HG03520 (cell line): ENCODE measurements around the gene CALCR.
"Not testable (repeated sequence)": the region's sequence is repeated elsewhere in the genome, so short reads cannot be mapped to it uniquely, and the experiment has no call there.

Experiments
- ATAC-seq: cut with Tn5 transposase; IDR thresholded peaks from one replicate; pipeline ENCODE4 v1.9.1; 2021; ENCODE audit warnings: mild to moderate bottlenecking, moderate library complexity; ENCODE audit not compliant: unreplicated experiment

Gene CALCR

DNA sequence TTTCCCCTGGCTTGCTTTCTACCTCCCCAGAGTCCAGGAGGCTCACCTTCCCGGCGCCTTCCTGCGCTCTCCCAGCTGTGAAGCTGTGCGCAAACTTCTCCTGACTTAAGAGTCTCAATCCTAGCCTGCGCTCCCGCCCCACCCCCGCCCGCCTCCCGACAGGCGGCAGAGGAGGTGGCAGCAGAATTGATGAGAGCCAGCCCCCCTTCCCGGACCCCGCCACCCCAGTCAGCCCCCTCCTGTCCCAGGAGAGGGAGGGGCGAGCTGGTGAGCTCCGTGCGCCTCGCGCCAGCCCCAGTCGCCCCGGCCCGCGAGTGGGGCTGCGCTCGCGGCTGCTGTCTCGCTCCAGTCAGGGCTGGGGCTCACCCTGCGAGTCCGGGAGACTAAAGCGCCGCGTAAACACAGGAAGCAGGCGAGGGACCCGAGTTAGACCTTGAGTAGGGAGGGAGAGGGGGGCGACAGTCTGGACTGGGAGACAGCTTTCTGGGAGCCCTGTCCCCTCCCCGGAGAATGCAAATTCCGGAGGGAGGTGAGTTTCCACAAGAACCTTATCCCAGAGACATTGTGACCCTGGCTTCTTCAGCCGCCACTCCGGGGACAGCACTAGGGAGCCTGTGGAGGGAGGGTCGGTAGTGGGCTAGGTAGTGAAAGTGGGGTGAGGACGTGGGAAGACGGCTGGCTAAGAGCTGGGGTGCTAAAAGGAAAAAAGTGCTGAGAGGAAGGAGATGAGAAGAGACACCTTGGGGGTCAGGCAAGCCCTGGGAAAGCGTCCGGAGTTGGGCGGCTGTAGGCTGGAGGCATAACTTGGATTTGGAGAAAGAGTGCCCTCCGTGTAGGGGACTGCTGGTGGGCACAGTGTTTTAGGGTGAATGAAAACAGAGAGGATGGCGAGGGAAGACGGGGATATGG, at the start of gene CALCR:
Gene CALCR, minus strand, starts transcription at position 79 of the 909 bp plus-strand sequence. CDS start 87,743 bp downstream, outside the sequence.
- ATAC-seq, result no peak

DNA sequence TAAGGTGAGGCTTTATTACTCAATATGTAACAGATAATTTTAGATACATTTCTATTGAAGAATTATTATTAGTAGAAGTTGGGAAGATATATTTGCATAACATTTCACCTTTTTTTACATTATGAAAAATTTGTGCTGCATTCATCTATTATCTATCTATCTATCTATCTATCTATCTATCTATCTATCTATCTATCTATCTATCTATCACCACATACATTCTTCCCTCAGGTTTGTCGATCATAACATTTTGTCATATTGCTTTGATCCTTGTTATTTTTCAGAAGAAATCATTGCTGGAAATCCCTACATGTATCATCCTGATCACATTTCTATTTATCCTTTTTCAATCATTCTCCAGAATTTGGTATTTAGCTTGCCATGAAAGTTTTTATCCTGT, 49.3 kb upstream of the CALCR start:
- ATAC-seq, result no peak

DNA sequence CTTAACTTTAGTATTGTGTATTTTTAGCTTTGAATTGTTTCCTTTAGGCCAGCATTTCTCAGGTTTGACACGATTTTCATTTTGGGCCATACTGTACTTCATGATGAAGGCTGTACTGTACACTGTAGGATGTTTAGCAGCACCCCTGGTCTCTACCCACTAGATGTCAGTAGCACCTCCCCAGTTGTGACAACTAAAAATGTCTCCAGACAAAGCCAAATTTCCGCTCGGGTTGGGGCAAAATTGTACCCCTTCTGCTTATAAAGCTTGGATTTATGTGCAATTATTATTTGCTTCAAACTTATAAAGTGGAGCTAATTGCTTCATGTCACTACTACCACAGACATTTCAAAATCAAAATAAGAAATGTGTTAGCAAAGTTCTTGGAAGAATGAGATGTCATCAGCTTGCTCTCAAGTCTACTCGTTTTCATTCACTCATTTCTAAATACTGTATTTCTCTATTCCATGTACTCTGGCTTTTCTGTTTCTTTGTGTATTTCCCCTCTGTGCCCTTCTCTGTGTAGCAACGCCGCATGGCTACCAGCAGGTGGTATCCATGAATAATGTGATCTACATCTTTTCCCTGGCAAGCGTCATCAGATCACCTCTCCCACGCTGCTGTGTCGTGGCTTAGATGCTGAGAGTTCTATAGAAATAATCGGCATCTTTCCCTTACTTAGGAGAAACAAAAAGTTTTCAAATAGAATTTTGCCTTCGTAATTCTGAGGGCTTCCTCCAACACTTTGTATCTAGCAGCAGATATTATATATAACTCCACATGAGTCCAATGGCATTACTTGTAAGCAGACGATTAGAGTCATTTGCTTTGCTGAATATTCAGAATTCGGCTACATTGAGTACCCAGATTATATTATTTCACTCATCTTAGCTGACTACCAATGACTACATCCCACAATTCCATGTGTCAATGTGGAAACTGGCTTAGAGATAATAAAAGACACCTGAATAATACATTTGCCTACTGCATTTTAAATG, 47.8 kb upstream of the CALCR start:
- no peak for ATAC-seq

DNA sequence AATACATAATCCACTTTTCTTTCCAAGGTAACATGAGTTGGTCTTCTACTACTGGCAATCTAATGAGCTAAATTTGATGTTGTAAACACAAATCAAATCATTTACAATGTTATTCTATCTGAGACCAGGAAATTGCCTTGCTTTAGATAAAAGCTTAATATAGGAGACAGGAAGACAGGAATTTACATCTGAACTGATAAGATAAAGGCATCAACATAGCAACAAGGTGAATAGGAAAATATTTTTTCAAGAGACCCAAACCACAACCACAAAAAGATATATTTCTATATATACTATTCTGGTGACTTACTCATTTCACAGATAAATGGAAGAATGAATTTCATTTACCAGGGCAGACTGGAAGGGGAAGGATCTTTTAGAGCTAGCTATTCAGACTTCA, 46.3 kb upstream of the CALCR start:
- ATAC-seq, result no peak

DNA sequence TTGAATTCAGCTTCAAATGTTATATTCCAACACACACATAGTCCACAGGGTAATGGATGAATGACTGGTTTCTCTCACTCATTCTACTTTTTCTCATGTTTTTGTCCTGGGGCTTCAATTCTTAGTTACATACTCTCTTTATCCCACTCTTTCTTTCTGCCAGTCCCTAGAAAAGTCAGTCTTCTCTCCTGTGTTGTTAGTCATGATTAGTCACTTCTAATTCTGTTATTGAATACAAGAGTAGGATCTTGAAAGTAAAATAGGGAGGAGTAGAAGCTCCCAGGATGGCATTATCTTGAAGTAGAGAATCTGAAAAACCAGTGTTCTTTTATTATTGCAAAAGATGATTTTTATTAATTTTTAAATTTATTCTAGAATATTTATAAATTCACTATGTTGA, 45.5 kb upstream of the CALCR start:
- no peak for ATAC-seq

DNA sequence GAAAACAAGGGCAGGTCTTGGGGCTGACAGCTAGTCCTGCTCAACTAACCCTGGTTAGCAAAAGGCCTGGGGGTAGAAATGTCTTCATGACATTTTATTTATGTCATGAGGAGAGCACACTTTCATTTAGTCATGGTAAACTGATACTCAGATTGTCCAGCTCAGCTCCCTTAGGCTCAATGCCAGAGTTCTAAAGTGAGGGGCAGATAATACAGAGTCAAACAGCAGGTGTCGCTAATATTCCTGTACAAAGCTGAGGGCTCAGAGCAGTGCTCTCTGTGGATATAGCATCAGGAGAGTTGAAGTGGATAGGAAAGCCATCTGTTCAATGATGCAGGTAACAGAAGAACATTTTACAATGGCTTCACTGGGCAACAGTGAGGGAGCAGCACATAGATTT, 26.8 kb upstream of the CALCR start:
- ATAC-seq, result no peak

DNA sequence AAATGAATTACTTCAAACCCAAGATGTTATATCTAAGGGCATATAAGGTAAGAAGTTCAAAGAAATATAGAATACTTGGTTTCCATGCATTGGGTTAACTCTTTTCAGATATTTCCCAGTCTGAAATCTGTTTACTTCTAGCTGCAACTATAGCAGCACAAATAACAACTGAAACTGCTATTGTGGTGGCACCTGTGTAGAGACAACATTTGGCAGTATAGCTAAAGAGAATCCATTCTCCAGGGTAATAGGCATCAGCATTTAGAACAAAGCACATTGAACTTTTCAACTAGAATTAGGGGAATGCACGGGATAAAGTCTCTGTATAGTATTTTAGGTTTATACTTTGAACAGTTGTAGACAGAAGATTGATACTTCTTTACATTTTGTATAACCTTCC, 19.7 kb upstream of the CALCR start:
- ATAC-seq, result no peak

DNA sequence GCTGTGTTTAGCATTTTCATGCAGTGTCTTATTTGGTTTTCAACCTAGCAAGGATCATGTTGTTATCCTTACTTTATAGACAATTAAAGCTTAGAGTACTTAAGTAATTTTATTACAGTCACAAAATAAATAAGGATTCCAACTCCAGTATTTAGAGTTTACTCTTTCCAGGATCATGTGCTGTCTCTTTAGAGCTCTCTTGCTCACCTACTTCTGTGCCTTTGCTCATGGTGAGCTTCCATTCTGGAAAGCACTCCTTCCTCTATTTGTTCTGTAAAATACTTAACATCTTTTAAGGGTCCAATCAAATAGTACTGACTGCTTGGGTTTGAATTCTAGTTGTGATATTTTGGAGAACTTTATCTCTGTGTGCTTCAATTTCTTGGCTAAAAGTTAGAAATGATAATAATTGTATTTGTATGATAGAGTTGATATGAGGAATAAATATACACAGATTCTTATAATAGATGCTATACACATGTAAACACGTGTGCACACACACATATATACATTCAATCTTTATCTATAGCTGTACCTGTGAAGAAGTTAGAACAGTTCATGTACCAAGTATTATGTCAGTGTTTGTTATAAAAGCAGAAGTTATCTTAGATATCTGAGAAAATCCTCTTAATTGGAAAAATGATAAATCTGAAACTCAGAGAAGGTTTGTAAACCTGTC, 18.2 kb upstream of the CALCR start:
- no peak for ATAC-seq

DNA sequence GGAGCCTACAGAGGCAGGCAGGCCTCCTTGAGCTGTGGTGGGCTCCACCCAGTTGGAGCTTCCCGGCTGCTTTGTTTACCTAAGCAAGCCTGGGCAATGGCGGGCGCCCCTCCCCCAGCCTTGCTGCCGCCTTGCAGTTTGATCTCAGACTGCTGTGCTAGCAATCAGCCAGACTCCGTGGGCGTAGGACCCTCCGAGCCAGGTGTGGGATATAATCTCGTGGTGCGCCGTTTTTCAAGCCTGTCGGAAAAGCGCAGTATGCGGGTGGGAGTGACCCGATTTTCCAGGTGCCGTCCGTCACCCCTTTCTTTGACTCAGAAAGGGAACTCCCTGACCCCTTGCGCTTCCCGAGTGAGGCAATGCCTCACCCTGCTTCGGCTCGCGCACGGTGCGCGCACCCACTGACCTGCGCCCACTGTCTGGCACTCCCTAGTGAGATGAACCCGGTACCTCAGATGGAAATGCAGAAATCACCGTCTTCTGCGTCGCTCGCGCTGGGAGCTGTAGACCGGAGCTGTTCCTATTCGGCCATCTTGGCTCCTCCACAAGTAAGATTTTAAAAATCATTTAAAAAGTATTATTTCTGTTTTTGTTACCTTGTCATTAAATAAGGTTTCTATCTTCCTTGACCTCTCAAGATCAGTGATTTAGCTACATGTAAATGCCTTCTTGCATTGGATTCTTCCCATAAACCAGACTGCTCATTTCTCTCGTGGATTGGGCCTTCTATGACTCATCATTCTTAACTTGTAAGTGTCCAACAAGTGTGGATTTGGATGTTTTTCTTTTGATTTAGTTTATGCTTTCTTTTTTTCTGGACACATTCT, 16.9 kb upstream of the CALCR start:
- ATAC-seq, result not testable (repeated sequence)

DNA sequence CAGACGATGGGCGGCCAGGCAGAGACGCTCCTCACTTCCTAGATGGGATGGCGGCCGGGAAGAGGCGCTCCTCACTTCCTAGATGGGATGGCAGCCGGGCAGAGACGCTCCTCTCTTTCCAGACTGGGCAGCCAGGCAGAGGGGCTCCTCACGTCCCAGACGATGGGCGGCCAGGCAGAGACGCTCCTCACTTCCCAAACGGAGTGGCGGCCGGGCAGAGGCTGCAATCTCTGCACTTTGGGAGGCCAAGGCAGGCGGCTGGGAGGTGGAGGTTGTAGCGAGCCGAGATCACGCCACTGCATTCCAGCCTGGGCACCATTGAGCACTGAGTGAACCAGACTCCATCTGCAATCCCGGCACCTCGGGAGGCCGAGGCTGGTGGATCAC, 11.9 kb upstream of the CALCR start:
- not testable (repeated sequence) for ATAC-seq

DNA sequence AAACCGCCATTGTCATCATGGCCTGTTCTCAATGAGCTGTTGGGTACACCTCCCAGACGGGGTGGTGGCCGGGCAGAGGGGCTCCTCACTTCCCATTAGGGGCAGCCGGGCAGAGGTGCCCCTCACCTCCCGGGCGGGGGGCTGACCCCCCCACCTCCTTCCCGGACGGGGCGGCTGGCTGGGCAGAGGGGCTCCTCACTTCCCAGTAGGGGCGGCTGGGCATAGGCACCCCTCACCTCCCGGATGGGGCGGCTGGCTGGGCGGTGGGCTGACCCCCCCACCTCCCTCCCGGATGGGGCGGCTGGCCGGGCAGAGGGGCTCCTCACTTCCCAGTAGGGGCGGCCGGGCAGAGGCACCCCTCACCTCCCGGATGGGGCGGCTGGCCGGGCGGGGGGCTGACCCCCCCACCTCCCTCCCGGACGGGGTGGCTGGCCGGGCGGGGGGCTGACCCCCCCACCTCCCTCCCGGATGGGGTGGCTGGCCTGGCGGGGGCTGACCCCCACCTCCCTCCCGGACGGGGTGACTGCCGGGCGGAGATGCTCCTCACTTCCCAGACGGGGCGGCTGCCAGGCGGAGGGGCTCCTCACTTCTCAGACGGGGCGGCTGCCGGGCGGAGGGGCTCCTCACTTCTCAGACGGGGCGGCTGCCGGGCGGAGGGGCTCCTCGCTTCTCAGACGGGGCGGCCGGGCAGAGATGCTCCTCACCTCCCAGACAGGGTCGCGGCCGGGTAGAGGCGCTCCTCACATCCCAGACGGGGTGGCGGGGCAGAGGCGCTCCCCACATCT, 11.4 kb upstream of the CALCR start:
- not testable (repeated sequence) for ATAC-seq

DNA sequence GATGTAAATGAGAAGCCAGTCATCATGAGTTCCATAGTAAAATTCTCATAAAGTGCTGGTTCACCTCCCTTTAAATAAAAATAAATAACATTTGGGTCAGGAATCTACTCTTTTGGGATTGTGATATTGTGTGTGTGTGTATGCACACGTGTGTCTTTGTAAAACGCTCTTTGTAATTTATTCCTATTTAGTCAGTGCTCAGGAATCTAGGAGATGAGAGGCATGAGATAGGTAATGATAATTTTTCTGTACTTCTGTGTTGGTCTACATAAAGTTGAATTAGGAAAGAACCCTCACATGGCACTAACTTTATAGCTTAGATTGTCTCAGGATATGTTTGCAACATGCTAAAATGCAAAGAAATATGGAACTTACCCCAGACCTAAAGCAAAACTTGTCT, 4.9 kb upstream of the CALCR start:
- ATAC-seq, result no peak

DNA sequence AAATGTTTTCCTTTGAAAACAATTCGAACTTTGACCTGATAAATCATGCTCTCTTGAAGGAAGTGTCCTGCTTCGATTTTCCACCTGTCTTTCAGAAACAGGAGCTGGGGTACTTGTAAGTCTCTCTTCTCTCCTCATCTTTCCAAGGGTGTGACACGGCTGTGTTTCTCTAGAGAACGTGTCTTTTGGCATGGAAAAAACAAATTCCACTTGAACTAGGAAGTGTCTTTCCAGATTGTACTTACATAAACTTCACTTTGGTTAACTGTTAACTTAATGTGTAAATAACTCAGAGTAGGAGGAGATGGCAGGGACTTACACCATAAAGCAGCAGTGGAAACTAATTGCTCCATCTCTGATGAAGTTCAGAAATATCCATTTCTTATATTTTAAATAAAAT, 4.2 kb upstream of the CALCR start:
- ATAC-seq, result no peak

DNA sequence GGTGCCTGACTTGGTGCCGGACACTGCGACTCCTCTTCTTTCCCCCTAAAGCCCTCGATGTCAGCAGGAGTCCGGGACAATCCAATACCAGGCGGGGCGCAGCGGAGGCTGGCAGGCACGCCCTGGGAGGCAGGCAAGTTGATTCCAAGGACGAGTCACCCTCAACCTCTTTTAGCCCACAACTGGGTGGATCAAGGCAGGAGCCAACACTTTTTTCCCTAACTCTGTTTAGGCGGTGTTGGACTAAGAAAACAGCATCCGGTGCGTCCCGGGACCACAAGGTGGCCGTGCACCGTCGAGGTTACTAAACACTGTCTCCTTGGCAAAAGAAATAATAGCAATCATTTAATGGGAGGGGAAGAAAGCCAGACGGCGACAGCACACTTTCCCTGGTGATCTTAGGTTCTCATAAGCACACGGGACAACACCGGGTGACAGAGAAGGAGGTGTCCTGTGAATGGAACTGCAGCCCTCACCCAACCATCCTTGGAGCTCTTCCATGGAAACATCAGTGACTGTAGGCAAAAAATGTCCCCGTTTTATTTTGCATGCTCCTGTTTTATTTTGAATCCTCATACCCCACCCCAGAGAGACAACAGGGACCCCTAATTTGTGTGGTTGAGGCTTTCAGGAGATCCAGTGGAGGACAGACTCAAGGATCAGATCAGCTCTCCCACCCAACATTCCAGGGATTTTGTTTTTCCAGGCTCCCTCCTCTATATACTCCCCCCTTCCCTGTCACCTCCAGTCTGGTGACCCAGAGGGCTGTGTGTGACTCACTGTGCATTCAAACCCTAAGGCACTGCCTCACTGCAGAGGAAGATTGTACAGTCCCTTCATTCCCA, 1.3 kb upstream of the CALCR start:
- ATAC-seq, result no peak

DNA sequence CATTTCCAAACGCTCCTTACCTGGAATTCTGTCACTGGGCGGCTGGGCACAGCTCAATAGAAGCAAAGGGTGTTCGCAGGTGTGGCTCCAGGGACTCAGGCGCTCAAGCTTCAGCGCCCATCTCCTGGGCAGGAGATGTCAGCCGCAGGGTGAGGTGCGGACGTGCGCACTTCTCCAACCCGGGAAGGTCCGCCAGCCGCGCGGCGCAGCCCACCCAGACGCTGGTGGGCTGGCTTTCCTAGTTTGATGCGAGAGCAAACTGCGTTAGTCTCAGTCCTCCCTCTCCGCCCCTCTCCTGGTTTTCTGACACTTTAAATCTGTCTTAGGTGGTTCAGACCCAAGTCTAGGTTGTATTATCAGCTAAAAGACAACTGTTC, 267 bp downstream of the CALCR start:
- no peak for ATAC-seq

DNA sequence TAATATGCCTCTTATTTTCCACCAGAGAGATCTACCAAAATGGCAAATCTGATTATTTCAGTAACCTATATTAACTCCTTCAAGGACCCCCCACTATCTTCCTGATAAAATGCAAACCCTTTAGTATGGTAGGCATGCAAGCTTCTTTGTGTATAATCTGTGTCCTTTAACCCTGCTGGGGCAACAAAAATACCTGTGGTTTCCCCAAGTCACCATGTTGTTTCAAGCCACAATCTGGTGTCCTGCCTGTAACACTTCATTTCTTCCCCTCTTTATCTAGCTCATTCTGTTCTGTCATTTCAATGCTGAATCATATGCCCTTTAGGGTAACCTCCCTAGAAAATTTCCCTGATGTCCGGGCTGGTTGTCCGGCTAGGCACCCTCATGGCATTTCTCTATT, 5.3 kb downstream of the CALCR start:
- no peak for ATAC-seq

DNA sequence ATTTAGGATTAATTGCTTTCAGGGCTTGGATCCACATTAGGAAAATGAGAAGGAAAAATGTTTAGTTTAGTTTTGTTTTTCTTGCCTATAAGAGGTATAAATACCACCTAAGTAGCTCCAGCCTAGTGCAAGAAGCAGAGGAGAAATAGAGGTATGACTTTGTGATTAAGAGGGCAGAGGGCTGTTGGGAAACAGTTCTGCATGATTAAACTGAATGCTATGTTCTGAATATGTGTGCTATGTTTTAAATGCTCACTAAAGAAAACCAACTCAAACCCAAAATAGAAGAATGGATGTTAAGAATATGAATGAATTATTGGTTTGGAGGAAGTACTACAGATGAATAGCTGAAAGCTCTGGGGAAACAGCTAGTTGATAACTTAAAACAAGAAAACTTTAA, 7.6 kb downstream of the CALCR start:
- no peak for ATAC-seq

DNA sequence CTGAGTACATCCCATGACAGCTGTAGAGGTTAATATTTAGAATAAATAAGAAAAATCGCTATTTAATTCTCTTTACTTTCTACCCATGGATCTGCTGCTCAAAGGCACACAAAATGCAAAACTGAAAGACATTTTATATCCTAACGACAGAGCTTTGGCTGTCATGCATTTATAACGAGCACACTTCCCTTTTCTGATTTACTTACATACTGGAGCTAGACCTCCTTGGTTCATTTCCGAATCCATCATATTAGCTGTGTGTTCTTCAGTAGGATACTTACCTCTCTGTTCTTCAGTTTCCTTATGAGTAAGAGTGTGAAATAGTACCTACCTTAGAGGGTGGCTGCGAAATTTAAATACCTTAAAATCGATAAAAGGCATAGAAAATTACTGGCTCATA, 10.9 kb downstream of the CALCR start:
- ATAC-seq, result no peak

DNA sequence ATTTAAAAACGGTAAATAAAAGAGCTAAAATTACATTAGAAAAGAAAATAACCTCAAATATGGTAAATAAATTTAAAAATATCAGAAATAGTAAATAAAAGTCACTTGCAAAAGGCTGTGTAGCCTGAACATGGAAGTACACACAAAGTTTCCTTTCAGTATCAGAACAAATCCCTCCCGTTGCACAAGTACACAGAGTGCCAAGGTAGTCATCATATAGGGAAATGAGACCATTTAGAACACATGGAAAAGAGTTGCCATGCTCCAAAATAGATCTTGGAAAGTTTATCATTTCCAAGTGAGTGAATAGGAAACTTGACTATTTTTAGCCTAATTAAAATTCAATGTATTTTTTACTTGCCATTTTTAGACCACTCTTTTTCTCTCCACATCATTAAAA, 11.6 kb downstream of the CALCR start:
- ATAC-seq, result no peak
